Superior temporal gyrus (tissue), 1 donor: Measurements from ENCODE around the gene SH3BP4.

Source experiments
- DNase-seq: peaks from one replicate; pipeline ENCODE4 v3.0.0-alpha.2; 2016; ENCODE audit errors: extremely low spot score

SH3BP4 gene

GRCh38 chr2:234997389-234997788 lies 45.6 kb downstream of the SH3BP4 start:
- DNase-seq, result no peak

- no peak for DNase-seq
These were observed 46.8 kb downstream of the SH3BP4 start for GRCh38 chr2:234998404-234999211.

- no peak for DNase-seq
These were observed 48.1 kb downstream of the SH3BP4 start for GRCh38 chr2:234999740-235000425.

GRCh38 chr2:235000426-235001236 lies 48.8 kb downstream of the SH3BP4 start:
- DNase-seq, result no peak

- DNase-seq, result no peak
These were observed 49.7 kb downstream of the SH3BP4 start for GRCh38 chr2:235001237-235002133.

GRCh38 chr2:235002198-235003095 lies 50.6 kb downstream of the SH3BP4 start:
- DNase-seq, result no peak

GRCh38 chr2:235003096-235003775 lies 51.4 kb downstream of the SH3BP4 start:
- no peak for DNase-seq

GRCh38 chr2:235004329-235004903 lies 52.6 kb downstream of the SH3BP4 start:
- DNase-seq, result no peak

GRCh38 chr2:235005023-235005422 lies 53.2 kb downstream of the SH3BP4 start:
- no peak for DNase-seq

GRCh38 chr2:235005603-235006259 lies 53.9 kb downstream of the SH3BP4 start:
- peak; percentile 44 for DNase-seq

- no peak for DNase-seq
These were observed 54.6 kb downstream of the SH3BP4 start for GRCh38 chr2:235006461-235006860.

- no peak for DNase-seq
These were observed 55.2 kb downstream of the SH3BP4 start for GRCh38 chr2:235006986-235007385.

GRCh38 chr2:235007664-235008457 lies 56.0 kb downstream of the SH3BP4 start:
- no peak for DNase-seq

- DNase-seq, result no peak
These were observed 56.8 kb downstream of the SH3BP4 start for GRCh38 chr2:235008584-235009044.

- DNase-seq, result no peak
These were observed 57.3 kb downstream of the SH3BP4 start for GRCh38 chr2:235009081-235009480.

GRCh38 chr2:235010117-235010714 lies 58.4 kb downstream of the SH3BP4 start:
- DNase-seq, result no peak

GRCh38 chr2:235011607-235011928 lies 59.8 kb downstream of the SH3BP4 start:
- DNase-seq, result no peak
